ENCODE data around the gene PCGF5.

DNA sequence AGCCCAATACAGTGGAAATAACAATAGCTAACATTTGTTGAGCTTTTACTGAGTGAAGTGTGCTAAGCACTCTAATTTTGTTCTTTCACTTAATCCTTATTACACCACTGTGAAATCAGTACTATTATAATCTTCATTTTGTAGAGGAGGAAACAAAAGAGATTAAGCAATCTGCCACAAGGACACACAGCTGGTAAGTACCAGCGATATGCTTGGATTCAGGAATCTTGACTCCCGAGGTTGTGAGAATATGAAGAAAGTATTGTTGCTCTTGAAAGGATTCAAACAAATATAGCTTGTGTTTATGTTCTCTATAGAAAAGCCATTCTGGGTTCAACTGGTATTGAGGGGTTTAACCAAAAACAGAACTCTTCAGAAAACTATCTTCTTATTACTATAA lies 96.0 kb downstream of the PCGF5 start:
- no peak for TF ChIP-seq CTCF (conservative IDR thresholded peaks at IDR 0.05; ENCODE audit: low read length)
- no peak for TF ChIP-seq EZH2phosphoT487 (IDR thresholded peaks at IDR 0.05; ENCODE audit: borderline replicate concordance)
